Stimulated activated CD4-positive, alpha-beta T cell treated with anti-CD3 and anti-CD28 coated beads, TNF-alpha, amount 100 ng/mL, for 48 hours (primary cell): ENCODE results near the gene LAMA5.

Experiments used
- DNase-seq, 3 donors: peaks; one replicate each; pipeline ENCODE4 v3.0.0-alpha.2; 2020; ENCODE audit warnings: low read depth in 3 of 3

The LAMA5 gene

DNA sequence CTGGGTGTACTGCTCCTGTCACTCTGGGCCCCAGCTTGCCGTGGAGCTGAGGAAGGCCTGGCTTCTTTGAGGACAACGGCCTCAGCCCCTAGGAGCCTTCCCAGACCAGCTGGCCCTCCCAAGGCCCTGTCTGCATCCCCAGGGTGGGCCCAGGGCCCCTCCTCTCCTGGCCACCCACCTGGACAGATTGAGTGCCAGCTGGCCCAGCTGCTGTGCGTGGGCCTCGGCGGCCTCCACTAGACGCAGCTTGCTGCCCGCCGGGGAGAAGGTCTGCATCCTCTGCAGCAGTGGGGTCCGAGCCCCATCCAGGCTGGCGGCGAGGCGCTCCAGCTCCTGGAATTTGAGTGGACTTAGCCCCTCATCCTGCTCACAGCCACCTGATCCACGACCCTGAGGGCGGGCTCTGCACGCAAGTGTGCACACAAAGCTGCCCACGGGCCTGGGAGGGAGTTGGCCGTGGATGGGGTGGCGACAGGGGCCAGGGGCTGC is 49.9 kb downstream of the LAMA5 start:
- DNase-seq = no peak

DNA sequence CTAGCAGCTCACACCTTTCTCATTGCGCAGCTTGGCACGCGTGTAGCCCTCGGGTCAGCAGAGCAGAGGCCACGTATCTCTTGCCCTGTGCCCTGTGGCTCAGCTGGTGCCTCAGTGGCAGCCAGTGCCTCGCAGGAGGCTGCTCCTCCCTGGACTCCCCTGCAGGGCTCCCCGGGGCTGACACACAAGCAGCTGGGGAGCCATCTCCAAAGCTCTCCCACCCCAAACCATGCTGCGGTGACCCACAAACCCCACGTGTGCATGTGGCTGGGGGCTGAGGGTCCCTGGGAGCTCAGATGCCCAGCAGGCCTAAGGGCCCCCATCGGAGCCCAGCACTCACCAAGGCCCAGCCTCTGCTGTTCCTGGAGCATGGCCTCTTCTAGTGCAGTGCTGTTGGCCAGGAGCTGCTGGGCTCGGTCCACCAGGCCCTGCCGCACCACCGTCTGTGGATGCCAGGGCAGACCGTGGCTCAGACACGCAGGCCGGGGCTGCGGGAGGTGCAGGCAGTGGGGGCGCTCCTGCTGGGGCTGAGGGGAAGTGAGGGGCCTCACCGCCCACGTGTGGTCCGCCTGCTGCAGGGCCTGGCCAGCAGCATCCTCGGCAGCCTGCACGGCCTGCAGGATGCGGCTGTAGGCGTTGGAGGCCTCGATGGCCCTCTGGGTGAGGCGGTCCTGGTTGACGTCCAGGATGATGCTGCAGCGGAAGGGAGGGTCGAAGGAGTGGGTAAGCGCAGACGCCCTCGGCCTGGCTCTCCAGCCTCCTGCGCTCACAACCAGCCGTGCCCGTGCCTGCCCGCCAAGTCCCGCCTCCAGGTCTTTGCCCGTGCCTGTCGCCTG is 50.6 kb downstream of the LAMA5 start:
- no peak for DNase-seq

DNA sequence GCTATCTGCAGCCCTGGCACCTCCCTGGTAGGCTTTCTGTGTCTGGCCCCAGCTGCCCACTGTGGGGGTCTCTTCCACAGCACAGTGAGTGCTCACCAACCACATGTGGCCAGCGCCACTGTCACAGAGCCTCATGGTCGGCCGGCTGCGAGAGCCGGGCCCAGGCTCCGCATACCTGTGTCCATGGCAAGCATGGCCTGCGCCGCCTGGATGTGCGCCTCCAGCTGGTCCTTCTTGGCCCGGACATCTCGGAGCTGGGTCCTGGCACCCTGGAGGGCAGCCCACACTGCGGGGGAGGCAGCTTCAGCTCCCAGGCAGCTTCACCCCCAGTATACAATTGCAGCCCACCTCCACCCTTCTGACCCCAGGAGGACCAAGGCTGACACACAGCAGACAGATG is 51.3 kb downstream of the LAMA5 start:
- DNase-seq = no peak

DNA sequence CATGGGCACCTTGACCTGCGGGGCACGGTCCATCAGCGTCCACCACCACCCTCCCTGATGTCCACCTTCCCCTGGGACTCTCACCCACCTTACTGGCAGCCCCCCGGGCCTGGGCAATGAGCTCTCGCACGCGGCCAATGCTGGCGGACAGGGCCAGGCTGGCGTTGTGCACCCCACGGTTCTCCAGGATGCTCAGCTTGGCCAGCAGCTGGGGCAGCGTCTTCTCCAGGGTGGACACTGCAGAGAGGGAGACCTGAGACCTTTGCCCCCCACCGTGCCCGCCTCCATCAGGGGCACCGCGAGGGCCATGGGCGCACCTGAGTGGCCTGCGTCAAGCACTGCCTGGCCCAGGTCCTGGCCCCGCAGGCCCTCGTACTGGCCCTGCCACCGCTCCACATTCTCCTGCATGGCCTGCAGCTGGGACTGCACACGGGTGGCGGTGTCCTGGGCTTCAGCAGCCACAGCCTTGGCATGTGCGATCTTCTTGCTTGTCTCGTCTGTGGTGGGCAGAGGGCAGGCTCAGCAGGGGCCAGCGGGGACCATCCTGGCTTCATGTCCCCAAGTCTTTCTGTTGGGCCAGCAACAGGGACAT is 52.3 kb downstream of the LAMA5 start:
- no peak for DNase-seq

DNA sequence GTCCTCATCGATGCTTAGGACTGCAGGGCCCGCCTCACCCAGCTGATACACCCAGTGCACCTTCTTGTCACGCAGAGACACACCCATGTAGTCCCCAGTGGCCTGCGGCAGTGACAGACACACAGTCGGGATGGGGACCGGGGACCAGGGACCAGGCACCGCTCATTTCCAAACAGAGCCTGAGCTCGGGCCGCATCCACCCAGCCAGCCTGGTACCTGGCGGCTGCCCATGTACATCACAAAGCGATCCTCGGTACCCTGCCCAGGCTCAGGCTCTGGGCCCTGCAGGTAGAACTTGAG is 52.8 kb downstream of the LAMA5 start:
- no peak for DNase-seq

DNA sequence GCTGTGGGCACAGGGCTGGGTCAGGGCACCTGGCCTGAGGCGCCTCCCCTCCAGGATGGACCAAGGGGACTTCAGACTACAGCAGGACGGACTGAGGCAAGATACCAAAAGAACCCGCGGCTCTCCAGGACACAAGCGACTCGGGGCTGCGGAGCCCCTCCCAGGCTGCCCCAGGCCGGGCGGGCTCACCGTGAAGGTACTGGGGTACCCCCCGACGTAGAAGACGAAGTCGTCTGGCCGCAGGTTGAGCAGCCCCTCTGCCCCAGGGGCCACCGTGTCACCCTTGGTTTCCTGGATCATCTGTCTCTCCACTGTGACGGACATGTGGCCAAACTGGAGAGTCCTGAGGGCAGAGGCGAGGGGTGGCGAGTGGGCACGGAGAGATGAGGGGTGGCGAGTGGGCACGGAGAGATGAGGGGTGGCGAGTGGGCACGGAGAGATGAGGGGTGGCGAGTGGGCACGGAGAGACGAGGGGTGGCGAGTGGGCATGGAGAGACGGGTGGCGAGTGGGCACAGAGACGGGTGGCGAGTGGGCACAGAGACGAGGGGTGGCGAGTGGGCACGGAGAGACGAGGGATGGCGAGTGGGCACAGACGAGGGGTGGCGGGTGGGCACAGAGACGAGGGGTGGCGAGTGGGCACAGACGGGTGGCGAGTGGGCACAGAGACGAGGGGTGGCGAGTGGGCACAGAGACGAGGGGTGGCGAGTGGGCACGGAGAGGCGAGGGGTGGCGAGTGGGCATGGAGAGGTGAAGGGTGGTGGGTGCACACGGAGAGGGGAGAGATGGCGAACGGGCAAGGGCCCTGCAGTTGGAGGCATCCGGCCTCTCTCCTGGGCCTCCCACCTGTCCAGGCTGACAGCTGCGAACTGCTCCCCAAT is 53.4 kb downstream of the LAMA5 start:
- DNase-seq = no peak

DNA sequence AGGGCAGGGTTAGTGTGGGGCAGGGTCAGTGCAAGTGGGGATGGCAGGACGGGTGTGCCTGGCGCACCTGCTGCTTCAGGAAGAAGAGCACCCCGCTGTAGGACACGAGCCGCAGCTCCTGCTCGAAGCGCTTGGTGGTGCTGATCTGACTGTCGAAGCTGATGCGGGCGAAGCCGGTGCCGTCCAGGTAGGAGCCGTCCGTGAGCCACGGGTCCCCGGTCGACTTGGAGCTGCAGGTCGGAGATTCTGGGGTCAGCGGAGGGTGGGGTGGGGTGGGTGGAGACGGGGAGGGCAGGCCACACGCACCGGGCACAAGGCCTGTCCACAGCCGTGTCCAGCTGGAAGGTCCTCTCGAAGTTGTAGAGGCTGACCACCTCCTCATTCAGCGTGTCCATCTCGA is 54.1 kb downstream of the LAMA5 start:
- no peak for DNase-seq

DNA sequence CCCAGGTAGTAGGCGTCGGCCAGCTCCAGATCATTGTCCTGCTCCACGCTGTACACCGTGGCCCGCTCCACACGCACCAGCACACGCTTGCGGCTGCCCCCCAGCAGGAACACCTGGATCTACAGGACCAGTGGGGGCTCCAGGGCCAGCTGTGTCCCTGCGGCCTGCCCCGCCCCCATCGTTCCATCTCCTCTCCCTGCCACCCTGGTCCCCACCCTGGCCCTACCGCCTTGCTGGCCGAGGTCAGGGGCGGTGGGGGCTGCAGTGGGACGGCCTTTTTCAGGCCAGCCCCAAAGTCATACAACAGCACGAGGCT is 54.5 kb downstream of the LAMA5 start:
- DNase-seq = no peak

DNA sequence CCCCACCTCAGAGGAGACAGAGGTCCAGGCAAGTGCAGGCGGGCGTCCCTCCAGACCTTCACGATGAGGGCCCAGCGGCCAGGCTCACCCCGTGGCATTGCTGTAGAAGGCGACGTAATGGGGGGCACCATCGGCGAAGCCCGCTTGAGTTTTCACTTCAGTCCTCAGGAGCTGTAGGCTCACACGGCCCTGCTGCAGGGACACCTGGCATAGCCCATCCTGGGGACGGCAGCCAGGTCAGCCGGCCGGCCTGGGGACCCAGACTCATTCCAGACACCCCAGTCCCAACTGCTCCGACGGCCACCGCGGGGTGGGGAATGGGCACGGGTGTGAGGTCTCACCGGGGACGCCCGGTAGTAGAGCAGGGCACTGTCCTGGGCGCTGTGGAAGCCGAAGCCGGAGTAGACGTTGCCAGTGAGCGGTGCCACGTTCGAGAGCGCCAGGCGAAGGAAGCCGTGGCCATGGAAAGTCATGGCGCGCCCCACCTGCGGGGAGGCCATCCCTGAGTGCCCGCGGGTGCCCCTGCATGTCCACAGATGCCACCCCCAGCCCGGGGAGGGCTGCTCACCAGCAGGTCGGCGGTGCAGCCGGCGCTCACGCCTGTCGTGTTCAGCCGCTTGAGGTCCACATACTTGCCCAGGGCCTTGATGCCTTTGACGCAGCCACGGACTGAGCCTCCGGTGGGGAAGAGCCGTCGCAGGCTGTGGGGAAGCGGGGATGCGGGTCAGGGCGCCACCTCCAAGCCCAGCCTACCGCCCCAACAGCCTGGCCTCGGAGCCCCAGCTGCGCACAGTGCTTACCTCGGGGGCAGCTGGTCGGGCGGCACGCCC is 55.1 kb downstream of the LAMA5 start:
- no peak for DNase-seq

DNA sequence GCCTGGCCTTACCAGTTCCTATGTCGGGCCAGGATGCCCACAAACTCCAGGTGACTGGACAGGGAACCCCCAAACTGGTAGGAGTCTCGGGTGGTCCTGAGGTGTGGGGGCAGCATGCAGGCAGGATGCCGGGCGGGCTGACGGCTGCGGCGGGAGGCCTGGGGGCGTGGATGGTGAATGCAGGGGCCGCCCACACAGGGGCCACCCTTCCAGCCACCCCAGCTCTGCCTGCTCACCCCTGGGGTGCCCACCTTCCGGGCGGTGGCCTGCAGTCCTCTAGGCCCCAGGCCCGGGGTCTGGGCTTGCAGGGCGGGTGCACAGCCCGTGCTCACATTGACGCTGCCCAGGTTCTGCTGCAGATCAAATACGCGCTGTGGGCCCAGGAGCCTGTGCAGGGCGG is 56.0 kb downstream of the LAMA5 start:
- DNase-seq = no peak

DNA sequence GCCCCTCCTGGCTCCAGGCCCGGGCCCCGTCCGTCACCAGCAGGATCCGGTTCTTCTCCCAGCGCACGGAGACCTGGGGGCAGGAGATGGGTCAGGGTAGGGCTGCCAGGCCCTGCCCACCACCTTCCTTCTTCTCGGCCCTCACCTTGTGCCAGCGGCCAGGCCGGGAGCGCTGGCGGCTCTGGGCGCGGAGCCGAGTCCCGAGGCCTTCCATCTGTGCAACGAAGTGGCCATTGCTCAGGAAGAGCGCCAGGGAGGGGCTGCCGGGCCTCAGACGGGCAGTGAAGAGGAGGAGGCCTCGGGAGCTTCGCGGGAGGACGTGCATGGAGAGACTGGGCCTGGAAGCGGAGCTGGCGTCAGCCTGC is 56.4 kb downstream of the LAMA5 start:
- DNase-seq = no peak

DNA sequence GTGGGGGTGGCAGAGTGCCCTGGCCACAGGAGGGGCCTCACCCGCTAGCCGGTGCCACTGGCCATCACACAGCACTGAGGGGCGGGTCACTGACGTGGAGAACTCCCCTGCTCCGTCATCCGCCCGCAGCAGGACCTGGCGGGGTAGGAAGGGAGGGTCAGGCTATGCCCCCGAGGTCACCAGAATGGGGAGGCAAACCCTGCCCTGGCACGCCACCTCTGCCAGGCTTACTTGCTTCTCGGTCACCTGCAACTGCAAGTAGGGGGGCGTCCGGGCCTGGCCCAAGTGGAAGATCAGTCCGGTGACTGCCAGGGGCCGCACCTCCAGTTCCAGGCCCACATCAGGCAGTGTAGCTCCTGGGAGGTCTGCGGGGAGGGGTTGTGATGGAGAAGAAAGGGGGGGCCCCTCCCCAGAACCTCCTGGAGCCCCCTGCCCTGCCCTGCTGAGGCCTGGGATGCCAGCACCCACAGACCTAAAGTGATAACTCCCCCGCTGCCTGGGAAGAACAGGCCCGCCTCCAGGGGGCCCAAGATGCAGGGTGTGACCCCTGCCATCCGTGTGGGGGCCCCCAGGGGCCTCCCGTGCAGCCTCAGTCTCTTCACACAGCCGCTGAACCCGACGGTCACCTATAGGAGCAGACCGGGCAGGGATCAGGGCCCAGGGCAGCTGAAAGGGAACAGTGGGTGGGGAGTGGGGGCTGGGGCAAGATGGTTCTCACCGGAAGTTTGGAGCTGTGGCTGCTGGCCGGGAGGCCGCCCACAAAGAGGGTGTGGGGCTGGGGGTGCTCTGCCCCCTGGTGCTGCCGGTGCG is 57.0 kb downstream of the LAMA5 start:
- DNase-seq = no peak

DNA sequence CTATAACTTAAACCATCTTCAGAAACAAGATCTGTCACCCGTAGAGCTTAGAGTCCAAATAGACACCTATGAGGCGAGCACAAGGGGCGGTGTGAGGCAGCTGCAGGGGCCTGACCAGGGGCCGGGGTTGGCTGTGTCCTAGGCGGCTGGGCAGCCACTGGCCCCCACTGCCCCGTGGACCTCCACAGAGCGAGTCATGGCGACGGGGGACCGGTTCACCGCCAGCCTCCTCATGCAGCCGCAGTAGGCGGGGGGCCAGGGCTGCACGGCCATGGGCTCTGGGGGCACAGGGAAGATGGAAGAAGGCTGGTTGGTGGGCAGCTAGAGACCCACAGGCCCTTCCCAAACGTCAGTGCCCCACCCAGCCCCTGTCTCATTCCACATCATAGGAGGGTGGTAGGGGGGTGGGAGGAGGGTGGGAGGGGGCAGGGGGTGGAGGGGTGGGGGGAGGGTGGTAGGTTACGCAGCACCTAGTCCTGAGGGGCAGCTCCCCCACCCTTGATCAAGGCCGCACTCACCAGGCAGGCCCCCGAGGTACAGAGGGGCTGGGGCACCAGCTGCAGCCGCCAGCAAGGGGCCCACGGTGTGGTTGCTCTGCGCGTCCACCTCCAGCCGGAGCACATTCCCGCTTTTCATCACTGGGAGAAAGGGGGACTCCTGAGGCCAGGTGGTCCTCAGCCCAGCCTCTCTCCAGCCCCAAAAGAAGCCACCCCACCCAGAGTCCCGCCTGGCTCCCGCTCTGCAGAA is 57.7 kb downstream of the LAMA5 start:
- no peak for DNase-seq

DNA sequence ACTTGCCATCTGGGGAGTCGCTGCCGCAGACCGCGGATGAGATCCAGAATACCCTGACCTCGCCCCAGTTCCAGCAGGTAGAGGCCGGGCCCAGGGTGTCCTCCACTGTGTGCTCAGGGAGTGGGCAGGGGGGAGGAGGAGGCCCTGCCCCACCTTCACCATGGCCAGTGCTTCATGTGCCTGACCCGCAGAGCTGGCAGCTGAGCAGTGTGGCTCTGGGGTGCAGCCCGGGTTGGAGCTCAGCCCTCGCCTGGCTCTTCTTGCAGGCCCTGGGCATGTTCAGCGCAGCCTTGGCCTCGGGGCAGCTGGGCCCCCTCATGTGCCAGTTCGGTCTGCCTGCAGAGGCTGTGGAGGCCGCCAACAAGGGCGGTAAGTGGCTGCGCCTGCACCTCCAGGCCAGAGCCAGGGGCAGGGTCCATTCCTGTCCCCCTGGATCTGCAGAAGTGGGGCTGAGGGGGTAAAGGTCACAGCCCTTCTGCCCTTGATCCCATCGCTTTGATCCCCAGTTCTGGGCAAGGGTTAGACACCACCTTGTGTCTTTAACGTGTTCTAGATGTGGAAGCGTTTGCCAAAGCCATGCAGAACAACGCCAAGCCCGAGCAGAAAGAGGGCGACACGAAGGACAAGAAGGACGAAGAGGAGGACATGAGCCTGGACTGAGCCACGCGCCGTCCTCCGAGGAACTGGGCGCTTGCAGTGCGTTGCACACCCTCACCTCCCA is 58.9 kb downstream of the LAMA5 start:
- DNase-seq = no peak

DNA sequence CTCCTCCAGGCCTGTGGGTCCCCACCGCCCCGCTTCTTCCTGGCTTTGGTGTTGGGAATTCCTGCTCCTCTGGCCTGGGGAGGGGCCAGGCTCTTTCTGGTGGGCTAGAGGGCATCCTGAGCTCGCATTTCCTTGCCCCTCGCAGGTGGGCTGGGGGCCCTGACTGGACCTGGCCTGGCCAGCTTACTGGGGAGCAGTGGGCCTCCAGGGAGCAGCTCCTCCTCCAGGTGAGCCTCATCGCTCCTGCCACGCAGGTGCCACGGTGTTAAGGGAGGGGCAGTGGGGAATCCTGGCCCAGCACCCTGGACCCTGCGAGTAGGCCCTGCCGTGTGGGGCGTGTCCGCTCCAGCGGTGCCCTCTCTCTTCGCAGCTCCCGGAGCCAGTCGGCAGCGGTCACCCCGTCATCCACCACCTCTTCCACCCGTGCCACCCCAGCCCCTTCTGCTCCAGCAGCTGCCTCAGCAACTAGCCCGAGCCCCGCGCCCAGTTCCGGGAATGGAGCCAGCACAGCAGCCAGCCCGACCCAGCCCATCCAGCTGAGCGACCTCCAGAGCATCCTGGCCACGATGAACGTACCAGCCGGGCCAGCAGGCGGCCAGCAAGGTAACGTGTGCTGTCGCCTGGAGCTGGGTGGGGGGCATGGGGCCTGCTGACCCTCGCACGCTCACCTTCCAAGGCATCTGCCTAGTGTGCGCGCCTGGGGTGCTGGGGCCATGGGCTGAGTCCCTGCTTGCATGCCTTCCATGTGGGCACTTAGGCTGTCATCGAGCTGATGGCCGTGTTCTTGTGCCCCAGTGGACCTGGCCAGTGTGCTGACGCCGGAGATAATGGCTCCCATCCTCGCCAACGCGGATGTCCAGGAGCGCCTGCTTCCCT is 59.6 kb downstream of the LAMA5 start:
- no peak for DNase-seq

DNA sequence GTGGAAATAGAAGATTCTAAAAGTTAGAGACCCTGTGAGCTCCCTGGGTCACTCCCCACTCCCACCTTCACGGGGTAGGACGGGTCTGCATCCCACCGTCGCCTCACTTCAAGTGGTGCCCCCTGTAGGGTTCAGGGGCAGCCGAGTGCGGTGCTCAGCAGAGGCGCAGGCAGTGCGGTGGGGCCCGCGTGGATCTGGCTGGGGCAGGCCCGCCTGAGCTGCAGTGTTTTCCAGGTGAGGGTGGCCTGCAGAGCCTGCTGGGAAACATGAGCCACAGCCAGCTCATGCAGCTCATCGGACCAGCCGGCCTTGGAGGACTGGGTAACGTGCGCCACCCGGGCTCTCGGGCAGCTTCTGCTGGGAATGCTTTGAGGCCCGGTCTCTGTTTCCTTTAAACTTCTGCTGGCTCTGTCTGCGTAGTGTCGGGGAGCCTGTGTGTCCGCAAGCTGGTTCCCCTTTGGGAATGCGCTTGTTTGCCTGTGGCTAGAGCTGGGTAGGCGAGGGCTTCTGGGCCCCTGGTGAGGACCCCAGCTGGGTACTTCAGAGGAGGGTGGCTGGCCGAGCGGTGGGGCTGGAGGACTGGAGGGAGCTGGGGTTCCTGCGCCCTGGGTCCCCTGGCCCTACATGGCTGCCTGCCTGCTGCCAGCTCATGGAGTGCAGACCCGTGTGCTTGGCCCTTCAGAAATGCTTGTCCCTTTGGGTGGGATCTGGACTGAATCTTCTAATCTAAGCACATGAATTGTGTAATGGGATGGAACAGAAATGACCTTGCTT is 60.5 kb downstream of the LAMA5 start:
- no peak for DNase-seq

DNA sequence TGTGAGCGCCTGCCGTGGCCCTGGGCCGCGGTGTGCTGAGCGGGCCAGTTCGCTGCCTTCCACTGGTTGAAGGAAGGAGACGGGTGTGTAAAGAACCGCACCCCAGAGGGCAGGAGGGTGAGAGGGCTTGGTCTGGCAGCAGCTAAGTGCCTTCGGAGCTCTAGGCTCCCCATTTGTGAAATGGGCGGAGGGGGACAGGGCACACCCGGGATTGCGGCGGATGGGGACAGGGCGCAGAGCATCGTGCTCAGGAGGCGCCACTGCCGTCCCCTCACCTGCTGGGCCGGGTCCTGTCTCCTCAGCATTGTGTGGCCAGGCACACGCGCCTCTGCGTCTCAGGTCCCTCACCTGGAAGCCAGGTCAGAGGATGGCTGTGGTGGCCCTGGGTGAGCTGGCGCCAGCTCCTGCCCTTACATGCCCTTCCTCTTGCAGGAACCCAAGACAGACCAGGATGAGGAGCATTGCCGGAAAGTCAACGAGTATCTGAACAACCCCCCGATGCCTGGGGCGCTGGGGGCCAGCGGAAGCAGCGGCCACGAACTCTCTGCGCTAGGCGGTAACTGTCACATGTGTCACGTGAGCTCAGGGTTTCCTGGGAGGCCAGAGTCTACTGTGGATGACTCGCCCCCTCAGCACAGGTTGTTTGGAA is 61.2 kb downstream of the LAMA5 start:
- no peak for DNase-seq
